Naive B cell (primary cell): ENCODE results near the gene GRID2. TPM values are rescaled to one million over a fixed set of nuclear protein-coding genes. Genes with fewer than 3 reads are reported as not detected.

Experiments used
- ATAC-seq, 2 donors: fragments of 150-1000 bp; cut with Tn5 transposase; 2 replicates each; pipeline ENCODE4 v1.10.0; 2021; ENCODE audit warnings: low read depth in 2 of 2, mild to moderate bottlenecking in 2 of 2, moderate library complexity in 2 of 2
- DNase-seq: peaks from one replicate; pipeline ENCODE4 v3.0.0; 2022
- H3K27ac Mint-ChIP-seq, 6 donors: one replicate each; pipeline ENCODE4 v1.8.0; 2020 to 2022; ENCODE audit warnings: mild to moderate bottlenecking in 6 of 6, mixed read lengths in 6 of 6, moderate library complexity in 5 of 6, inconsistent platforms in 2 of 6
- H3K27me3 Mint-ChIP-seq, 3 donors: one replicate each; pipeline ENCODE4 v1.8.0; 2021 to 2022; ENCODE audit warnings: mixed read lengths in 3 of 3, mild to moderate bottlenecking in 1 of 3
- H3K36me3 Mint-ChIP-seq, 2 donors: one replicate each; pipeline ENCODE4 v1.8.0; 2020 to 2022; ENCODE audit warnings: mixed read lengths in 2 of 2, inconsistent platforms in 1 of 2, mild to moderate bottlenecking in 1 of 2
- H3K4me1 Mint-ChIP-seq, 3 donors: one replicate each; pipeline ENCODE4 v1.8.0; 2020 to 2022; ENCODE audit warnings: mixed read lengths in 3 of 3, inconsistent platforms in 1 of 3, mild to moderate bottlenecking in 1 of 3, moderate library complexity in 1 of 3
- H3K4me3 Mint-ChIP-seq, 8 donors: one replicate each; pipeline ENCODE4 v1.8.0; 2020 to 2022; ENCODE audit warnings: mild to moderate bottlenecking in 8 of 8, mixed read lengths in 8 of 8, moderate library complexity in 8 of 8, inconsistent platforms in 2 of 8
- H3K9me3 Mint-ChIP-seq, 7 donors: one replicate each; pipeline ENCODE4 v1.8.0; 2020 to 2022; ENCODE audit warnings: mixed read lengths in 7 of 7, mild to moderate bottlenecking in 5 of 7, inconsistent platforms in 2 of 7, moderate library complexity in 1 of 7
- polyA plus RNA-seq, 6 donors: library from polyadenylated mRNA; unstranded; fragments of 300-500 nt; fragmentation: Illumina TruSeq; gene quantifications; one replicate each; pipeline ENCODE4 v1.2.3, GENCODE V29; 2021; ENCODE audit warnings: low read depth in 6 of 6

GRID2 gene
- polyA plus RNA-seq, 6 donors from 2014 or later: not detected

DNA sequence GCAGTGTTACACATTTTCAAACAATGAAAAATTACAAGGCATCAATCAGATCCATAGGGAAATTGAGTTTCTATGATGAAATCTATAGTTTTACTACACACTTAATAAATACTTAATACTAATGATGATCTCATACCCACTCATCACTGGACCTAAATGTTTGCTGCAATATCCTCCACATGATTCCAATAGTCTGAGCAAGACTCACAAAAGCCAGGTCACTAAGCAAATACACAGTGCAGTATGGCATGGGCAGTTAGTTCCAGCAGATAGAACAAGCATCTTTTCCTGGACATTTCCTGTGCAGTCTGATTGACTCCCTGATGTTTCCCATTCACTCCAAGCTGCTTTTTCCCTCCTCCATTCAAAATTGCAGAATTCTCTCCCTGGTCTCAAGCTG, 1415.8 kb downstream of the GRID2 start:
- Mint-ChIP-seq H3K4me3 (no peak overlapping the region), H3K27me3 (no peaks in the 10 kb centered on the region), H3K9me3 (peaks cover 0 to 3% (median 0%) of the 10 kb centered on the region in 7 donors), H3K36me3 (no peaks in the 10 kb centered on the region), H3K27ac (no peak overlapping the region), H3K4me1 (no peaks in the 10 kb centered on the region)
- DNase-seq: no peak
- ATAC-seq: no peak

DNA sequence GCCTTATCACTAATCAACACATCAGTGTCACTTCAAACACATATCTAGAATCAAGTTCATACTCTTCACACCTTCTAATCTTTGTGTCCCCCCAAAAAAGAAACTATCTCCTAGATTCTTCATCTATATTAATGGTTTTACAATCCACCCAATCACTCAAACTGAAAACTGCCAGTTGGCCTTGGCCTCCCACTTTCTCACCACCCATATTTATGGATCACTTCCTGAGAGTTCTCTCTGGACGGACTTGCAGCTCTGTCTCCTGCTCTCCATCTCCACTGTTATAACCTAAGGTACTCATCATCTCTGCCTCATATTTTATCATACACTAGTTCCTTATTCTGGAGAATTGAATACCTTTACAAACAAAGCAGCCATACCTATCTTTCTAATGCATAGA, 1418.7 kb downstream of the GRID2 start:
- Mint-ChIP-seq H3K27me3 (no peaks in the 10 kb centered on the region), H3K4me1 (no peaks in the 10 kb centered on the region), H3K4me3 (no peak overlapping the region), H3K36me3 (no peaks in the 10 kb centered on the region), H3K9me3 (peaks cover 0 to 4% (median under 1%) of the 10 kb centered on the region in 7 donors), H3K27ac (no peak overlapping the region)
- ATAC-seq (no peak), DNase-seq (no peak)

DNA sequence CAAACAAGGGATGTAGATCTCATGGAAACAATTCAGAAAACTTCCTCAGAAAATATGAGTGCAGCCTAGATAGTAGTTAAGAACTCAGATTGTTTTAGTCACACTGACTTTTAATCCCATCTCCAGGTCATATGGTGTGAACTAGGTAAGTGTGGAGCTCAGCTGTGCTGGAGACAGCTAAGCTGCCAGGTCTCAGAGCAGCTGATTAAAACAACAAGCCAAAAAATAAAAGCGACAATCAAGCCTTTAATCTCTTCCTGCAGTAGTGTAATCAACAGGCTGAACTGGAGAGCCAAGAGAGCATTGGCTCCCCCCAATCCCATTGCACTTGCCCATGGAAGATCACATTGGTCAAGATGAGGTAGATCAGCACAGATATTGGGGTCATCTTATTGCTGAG, 1426.5 kb downstream of the GRID2 start:
- Mint-ChIP-seq H3K4me3 (no peak overlapping the region), H3K4me1 (no peaks in the 10 kb centered on the region), H3K9me3 (peaks cover 0 to 10% (median 2%) of the 10 kb centered on the region in 7 donors), H3K27me3 (peaks cover 0 to 4% (median 0%) of the 10 kb centered on the region in 3 donors), H3K27ac (no peak overlapping the region), H3K36me3 (no peaks in the 10 kb centered on the region)
- DNase-seq (no peak), ATAC-seq (no peak)

DNA sequence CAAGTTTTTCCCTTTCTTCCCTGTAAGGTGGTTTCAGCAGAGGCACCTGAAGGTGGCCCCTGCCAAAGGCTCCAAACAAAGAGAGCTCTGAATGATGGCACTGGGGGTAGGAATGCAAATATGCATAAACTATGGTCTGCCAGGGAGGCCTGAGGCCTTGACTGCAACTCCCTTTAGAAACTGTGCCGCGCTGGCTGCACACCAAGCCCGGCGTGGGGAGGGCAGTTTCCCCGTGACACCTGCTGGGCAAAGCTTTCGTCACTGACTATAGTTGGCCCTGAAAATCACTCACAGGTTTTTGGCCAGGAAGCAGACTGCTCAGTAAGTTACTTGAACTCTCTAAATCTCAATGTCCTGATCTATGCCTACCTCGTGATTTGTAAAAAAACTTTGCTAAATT, 1427.0 kb downstream of the GRID2 start:
- no peak for ATAC-seq
- Mint-ChIP-seq H3K4me3 (no peak overlapping the region), H3K4me1 (no peaks in the 10 kb centered on the region), H3K27ac (no peak overlapping the region), H3K27me3 (peaks cover 0 to 4% (median 0%) of the 10 kb centered on the region in 3 donors), H3K36me3 (no peaks in the 10 kb centered on the region), H3K9me3 (peaks cover 0 to 10% (median 2%) of the 10 kb centered on the region in 7 donors)
- DNase-seq: no peak

DNA sequence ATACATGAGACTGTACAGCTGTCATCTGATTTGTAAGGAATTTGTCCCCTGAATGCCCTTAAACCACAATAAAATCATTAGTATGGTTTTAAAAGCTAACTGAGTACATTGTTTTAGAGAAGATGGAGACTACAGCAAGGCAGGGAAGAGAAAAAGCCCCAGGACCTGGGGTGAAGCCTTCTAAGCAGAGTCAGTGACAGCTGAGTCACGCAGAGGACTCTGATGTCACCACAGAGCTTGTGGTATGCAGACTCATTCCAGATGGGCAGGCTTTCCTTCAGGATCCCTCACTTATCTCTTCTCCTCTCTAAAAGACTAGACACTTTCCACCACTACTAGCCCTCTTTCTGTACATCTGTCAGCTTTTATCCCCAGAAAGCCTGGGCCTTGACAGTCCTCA, 1427.7 kb downstream of the GRID2 start:
- ATAC-seq (no peak), DNase-seq (no peak)
- no peak overlapping the region for H3K27ac Mint-ChIP-seq
- H3K27me3 Mint-ChIP-seq: peaks cover 0 to 4% (median 0%) of the 10 kb centered on the region in 3 donors
- H3K4me3 Mint-ChIP-seq: no peak overlapping the region
- no peaks in the 10 kb centered on the region for H3K36me3 Mint-ChIP-seq
- no peaks in the 10 kb centered on the region for H3K4me1 Mint-ChIP-seq
- peaks cover 0 to 10% (median 2%) of the 10 kb centered on the region in 7 donors for H3K9me3 Mint-ChIP-seq

DNA sequence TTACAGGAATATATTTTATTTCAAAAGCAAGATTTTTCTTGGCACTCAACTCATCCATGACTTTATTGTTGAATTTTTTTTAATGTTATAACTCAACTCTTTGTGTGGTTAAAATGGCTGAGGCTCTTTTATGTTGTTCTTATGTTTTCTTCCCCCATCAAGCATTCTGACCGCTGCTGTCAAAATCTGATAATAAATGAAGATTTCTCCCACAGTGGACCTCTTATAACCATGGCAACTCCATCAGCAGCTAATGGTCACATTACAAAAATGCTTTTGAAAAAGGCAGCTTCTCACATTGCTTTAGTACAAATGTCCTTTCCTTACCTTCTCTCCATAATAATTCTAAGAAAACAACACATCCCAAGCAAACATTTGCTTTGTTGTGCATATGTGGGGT, 1428.7 kb downstream of the GRID2 start:
- Mint-ChIP-seq H3K9me3 (peaks cover 0 to 9% (median 0%) of the 10 kb centered on the region in 7 donors), H3K4me3 (no peak overlapping the region), H3K27me3 (peaks cover 0 to 4% (median 0%) of the 10 kb centered on the region in 3 donors), H3K27ac (no peak overlapping the region), H3K4me1 (no peaks in the 10 kb centered on the region), H3K36me3 (no peaks in the 10 kb centered on the region)
- ATAC-seq (no peak), DNase-seq (no peak)

DNA sequence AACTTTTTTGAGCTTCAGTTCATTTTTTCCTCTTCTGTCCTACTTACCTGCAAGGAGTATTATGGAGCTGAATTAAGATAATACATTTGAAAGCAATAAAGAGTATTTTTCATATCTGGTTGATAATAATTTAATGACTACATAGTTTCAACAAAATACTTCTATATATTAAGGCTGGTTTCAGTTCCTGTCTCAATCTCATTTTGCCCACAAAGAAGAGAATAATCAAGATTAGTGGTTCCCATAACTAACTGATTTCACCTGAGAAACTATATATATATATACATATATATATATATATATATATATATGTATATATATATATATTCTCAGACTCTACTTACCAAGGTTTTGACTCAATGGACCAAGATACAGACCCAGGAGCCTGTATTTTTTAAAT, 1437.1 kb downstream of the GRID2 start:
- Mint-ChIP-seq H3K9me3 (peaks cover 0 to 3% (median 0%) of the 10 kb centered on the region in 7 donors), H3K4me3 (no peak overlapping the region), H3K27ac (no peak overlapping the region), H3K36me3 (no peaks in the 10 kb centered on the region), H3K4me1 (no peaks in the 10 kb centered on the region), H3K27me3 (no peaks in the 10 kb centered on the region)
- ATAC-seq: no peak
- DNase-seq: no peak

DNA sequence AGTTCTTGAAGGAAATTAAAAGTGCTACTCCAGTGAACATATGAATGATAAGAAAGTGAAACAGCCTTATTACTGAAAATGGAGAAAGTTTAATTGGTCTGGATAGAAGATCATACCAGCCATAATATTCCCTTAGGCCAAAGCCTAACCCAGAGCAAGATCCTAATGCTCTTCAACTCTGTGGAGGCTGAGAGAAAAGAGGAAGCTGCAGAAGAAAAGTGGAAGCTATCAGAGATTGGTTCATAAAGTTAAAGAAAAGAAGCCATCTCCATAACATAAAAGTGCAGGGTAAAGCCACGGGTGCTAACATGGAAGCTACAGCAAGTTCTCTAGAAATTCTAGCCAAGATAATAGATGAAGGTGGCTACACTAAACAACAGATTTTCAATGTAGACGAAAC, 1439.3 kb downstream of the GRID2 start:
- H3K4me1 Mint-ChIP-seq: no peaks in the 10 kb centered on the region
- no peak overlapping the region for H3K4me3 Mint-ChIP-seq
- no peaks in the 10 kb centered on the region for H3K36me3 Mint-ChIP-seq
- H3K27ac Mint-ChIP-seq: peak overlapping the region in 1 of 6 donors; percentile 3
- no peaks in the 10 kb centered on the region for H3K27me3 Mint-ChIP-seq
- ATAC-seq (no peak), DNase-seq (no peak)
- peaks cover 0 to 3% (median 0%) of the 10 kb centered on the region in 7 donors for H3K9me3 Mint-ChIP-seq

DNA sequence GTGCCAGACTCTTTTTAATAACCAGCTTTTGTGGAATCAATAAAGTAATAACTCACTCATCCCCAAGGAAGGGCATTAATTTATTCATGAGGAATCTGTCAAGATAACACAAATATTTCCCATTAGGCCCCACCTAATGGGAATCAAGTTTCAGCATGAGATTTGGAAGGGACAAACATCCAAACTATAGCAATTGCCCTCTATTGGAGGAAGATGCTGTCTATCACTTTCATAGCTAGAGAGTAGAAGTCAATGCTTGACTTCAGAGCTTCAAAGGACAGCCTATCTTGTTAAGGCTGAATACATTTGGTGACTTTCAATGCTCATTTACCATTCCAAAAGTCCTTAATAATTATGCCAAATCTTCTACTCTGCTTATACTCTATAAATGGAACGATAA, 1439.9 kb downstream of the GRID2 start:
- Mint-ChIP-seq H3K27me3 (no peaks in the 10 kb centered on the region), H3K27ac (no peak overlapping the region), H3K9me3 (peaks cover 0 to 3% (median 0%) of the 10 kb centered on the region in 7 donors), H3K4me3 (no peak overlapping the region), H3K36me3 (no peaks in the 10 kb centered on the region), H3K4me1 (peaks cover 0 to under 1% (median 0%) of the 10 kb centered on the region in 3 donors)
- ATAC-seq: no peak
- DNase-seq: no peak

DNA sequence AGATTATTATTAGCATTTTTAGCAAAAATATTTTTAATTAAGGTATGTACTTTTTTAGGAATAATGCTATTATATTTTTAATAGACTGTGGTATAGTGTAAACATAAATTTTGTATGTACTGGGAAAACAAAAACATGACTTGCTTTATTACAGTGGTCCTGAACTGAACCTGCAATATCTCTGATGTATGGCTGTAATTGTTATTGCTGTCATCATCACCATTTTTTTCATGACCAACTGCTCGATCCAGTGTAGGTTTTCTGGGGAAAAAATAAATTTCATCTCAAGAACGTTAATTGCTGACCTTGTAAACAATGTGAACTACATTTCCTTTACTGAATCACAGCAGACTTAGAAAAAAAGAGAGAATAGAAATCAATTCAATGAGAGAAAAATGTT, 1441.2 kb downstream of the GRID2 start:
- DNase-seq: no peak
- Mint-ChIP-seq H3K27ac (no peak overlapping the region), H3K27me3 (no peaks in the 10 kb centered on the region), H3K4me1 (peaks cover 0 to 12% (median 10%) of the 10 kb centered on the region in 3 donors), H3K4me3 (no peak overlapping the region), H3K9me3 (peaks cover 0 to 3% (median 0%) of the 10 kb centered on the region in 7 donors), H3K36me3 (no peaks in the 10 kb centered on the region)
- no peak for ATAC-seq

DNA sequence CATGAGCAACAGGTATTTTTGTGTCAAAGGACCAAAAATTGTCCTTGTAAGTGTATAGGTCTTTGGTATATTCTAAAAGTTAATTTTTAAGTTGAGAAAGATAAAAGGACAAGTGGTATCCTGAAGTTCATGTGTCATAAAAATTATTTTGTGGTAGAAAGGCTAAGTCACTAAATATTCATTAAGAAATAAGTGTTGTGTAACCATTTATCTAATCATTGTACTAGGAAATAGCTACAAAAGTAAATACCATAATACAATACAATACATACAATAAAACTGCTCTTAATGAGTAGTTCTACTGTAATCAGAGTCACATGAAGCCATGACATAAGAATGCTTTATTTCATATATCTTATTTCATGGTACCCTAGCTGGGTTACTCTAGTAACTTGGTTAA, 1442.3 kb downstream of the GRID2 start:
- H3K4me3 Mint-ChIP-seq: no peak overlapping the region
- H3K36me3 Mint-ChIP-seq: no peaks in the 10 kb centered on the region
- peaks cover 0 to 3% (median 0%) of the 10 kb centered on the region in 7 donors for H3K9me3 Mint-ChIP-seq
- ATAC-seq: no peak
- H3K4me1 Mint-ChIP-seq: peaks cover 0 to 12% (median 10%) of the 10 kb centered on the region in 3 donors
- no peaks in the 10 kb centered on the region for H3K27me3 Mint-ChIP-seq
- no peak for DNase-seq
- no peak overlapping the region for H3K27ac Mint-ChIP-seq

DNA sequence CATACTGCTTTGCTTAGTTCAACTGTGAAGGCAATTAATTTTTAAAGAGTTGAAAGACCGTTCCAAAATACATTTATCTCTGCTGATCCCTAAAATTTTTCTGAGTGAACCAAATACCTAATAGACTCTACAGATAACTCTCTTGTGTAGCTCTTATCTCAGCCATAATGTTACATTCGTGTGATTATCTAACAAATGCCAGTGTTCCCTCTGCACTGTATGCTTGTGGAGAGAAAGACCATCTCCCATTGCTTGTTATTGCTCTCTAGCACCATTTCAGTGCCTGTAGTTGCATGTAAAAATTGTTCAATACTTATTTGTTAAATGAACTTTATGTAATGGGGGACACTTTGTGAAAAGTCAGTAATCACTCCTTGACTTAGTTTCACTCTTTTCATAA, 1443.5 kb downstream of the GRID2 start:
- DNase-seq: no peak

DNA sequence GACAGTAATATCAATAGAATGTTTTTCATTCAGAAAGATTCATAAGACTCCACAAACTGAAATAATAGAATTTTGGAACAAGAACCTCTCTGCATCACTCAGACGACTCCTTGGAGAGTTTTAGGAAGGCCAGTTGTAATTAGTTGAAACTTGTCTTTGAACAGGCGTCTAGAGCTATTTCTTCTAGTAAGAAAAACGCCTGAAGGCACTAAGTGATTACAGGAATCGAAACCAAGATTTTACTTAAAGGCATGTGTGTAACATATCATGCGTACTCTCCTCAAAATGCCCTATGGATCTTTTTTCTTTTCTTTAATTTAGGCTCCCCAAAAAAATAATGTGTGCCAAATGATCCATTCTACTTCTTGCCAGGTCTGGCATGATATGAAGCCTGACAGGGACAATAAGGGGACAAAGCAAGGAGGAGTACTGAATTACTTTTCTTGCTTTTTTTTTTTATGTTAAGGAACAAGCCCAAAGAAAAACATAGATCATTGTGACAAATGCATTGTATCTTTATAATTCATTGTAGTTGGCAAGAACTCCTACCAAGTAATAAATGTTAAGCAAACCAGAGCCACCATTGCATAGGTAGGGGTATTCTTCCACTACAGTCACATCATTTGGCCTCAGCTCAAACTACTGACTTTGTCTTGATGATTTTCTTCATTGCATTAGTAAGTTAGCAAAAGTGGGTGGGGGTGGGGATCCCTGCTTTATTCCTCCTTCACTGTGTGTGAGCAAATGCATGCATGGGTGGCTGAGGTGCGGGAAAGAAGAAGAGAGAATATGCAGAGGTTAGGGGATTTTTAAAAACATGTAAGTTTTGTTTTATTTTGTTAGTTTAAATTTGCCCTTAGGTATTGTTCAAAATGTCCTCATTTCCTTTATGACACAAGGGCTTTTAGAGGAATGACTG, 1444.9 kb downstream of the GRID2 start:
- H3K27ac Mint-ChIP-seq: peak overlapping the region in 2 of 6 donors; percentile 46 to 57
- H3K27me3 Mint-ChIP-seq: no peaks in the 10 kb centered on the region

More for the DNA sequence above, 1443.5 kb downstream of the GRID2 start:
- peaks cover 0 to 3% (median 0%) of the 10 kb centered on the region in 7 donors for H3K9me3 Mint-ChIP-seq
- H3K27ac Mint-ChIP-seq: no peak overlapping the region
- no peak overlapping the region for H3K4me3 Mint-ChIP-seq
- no peaks in the 10 kb centered on the region for H3K27me3 Mint-ChIP-seq
- ATAC-seq: no peak
- H3K4me1 Mint-ChIP-seq: peaks cover 0 to 12% (median 10%) of the 10 kb centered on the region in 3 donors
- H3K36me3 Mint-ChIP-seq: no peaks in the 10 kb centered on the region

DNA sequence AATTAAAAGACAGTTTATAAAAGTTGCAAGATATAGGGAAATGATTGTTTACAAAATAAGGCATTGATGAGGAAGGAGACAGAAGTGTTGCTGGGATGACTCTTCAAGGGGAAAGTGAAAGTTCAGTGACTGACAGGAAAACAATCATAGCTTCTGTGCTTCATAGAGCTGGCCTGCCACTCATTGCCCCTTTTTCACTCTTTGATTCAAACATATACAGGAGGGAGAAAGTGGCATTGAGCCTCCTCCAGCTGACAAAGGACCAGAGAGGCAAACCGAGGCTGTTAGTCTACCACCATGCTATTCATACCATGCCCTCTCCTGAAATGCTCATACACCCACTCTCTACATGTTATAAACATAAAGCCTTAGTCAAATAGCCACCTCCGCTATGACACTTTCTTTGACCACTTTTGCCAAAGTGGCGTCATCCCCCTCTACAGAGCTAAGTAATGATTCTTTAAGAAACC, 1445.6 kb downstream of the GRID2 start:
- H3K36me3 Mint-ChIP-seq: no peaks in the 10 kb centered on the region
- H3K27me3 Mint-ChIP-seq: no peaks in the 10 kb centered on the region
- peaks cover 0 to 12% (median 10%) of the 10 kb centered on the region in 3 donors for H3K4me1 Mint-ChIP-seq
- ATAC-seq (no peak), DNase-seq (no peak)
- H3K9me3 Mint-ChIP-seq: peaks cover 0 to 3% (median 0%) of the 10 kb centered on the region in 7 donors
- H3K4me3 Mint-ChIP-seq: no peak overlapping the region
- peak overlapping the region in 3 of 6 donors; percentile 12 to 57 (median 46) for H3K27ac Mint-ChIP-seq

More for the DNA sequence above, 1444.9 kb downstream of the GRID2 start:
- H3K36me3 Mint-ChIP-seq: no peaks in the 10 kb centered on the region
- ATAC-seq: no peak
- H3K4me1 Mint-ChIP-seq: peaks cover 0 to 12% (median 10%) of the 10 kb centered on the region in 3 donors
- no peak overlapping the region for H3K4me3 Mint-ChIP-seq
- no peak for DNase-seq
- peaks cover 0 to 3% (median 0%) of the 10 kb centered on the region in 7 donors for H3K9me3 Mint-ChIP-seq
